Measurements from ENCODE around the gene FBLN7.

GRCh38 chr2:112187046-112187715 is 49.0 kb downstream of the FBLN7 start:
- TF ChIP-seq CTCF (IDR thresholded peaks at IDR 0.05) = no peak
- no peak for TF ChIP-seq POLR2A (IDR thresholded peaks at IDR 0.05)
- TF ChIP-seq POLR2AphosphoS5 (IDR thresholded peaks at IDR 0.05) = no peak
